ENCODE data around the gene HYI.

- TF ChIP-seq CTCF (conservative IDR thresholded peaks at IDR 0.05 in 1 of 2, IDR thresholded peaks at IDR 0.05 in 1 of 2; ENCODE audit: low read depth in 1 of 2, low read length in 2 of 2): no peak
- no peak for TF ChIP-seq EZH2 (IDR thresholded peaks at IDR 0.05; ENCODE audit: low read length, missing control alignments)
Measured at GRCh38 chr1:43472087-43472462, 18.3 kb upstream of the HYI start.
